Measurements from ENCODE around the gene MLLT6.

MLLT6 gene

GRCh38 chr17:38704606-38705522, at the start of gene MLLT6:
TSS of gene MLLT6 (plus strand) at chr17:38705273. CDS start at chr17:38705633, 360 bp downstream.
- DNase-seq (ENCODE audit: low spot score), result peak; percentile 71

GRCh38 chr17:38656959-38657823, 47.9 kb upstream of the MLLT6 start:
- DNase-seq (ENCODE audit: low spot score), result peak; percentile 89

- DNase-seq (ENCODE audit: low spot score), result peak; percentile 49
Measured at GRCh38 chr17:38657824-38658740, 47.0 kb upstream of the MLLT6 start.

GRCh38 chr17:38658741-38659345, 46.2 kb upstream of the MLLT6 start:
- DNase-seq (ENCODE audit: low spot score), result peak; percentile 45

GRCh38 chr17:38659415-38659814, 45.7 kb upstream of the MLLT6 start:
- no peak for DNase-seq (ENCODE audit: low spot score)

- no peak for DNase-seq (ENCODE audit: low spot score)
Measured at GRCh38 chr17:38660097-38661025, 44.7 kb upstream of the MLLT6 start.

GRCh38 chr17:38663125-38663751, 41.8 kb upstream of the MLLT6 start:
- DNase-seq (ENCODE audit: low spot score), result peak; percentile 79

- DNase-seq (ENCODE audit: low spot score), result no peak
Measured at GRCh38 chr17:38663964-38664644, 41.0 kb upstream of the MLLT6 start.

GRCh38 chr17:38667099-38667786, 37.8 kb upstream of the MLLT6 start:
- DNase-seq (ENCODE audit: low spot score), result peak; percentile 69

- DNase-seq (ENCODE audit: low spot score), result no peak
Measured at GRCh38 chr17:38667787-38668122, 37.3 kb upstream of the MLLT6 start.

- no peak for DNase-seq (ENCODE audit: low spot score)
Measured at GRCh38 chr17:38669520-38669919, 35.6 kb upstream of the MLLT6 start.

GRCh38 chr17:38671939-38672720, 32.9 kb upstream of the MLLT6 start:
- no peak for DNase-seq (ENCODE audit: low spot score)

- no peak for DNase-seq (ENCODE audit: low spot score)
Measured at GRCh38 chr17:38672788-38673706, 32.0 kb upstream of the MLLT6 start.

GRCh38 chr17:38673707-38674013, 31.4 kb upstream of the MLLT6 start:
- no peak for DNase-seq (ENCODE audit: low spot score)

GRCh38 chr17:38674014-38674748, 30.9 kb upstream of the MLLT6 start:
- DNase-seq (ENCODE audit: low spot score), result no peak

Measured in pons (tissue), 1 donor.